CD4-positive, alpha-beta T cell (primary cell): ENCODE measurements around the gene FBN2. TPM values are rescaled to one million over a fixed set of nuclear protein-coding genes. Genes with fewer than 3 reads are reported as not detected.

Experiments used
- ATAC-seq: fragments of 200-7000 bp; cut with Tn5 transposase; one replicate; pipeline ENCODE4 v1.10.0; 2022; ENCODE audit warnings: mild to moderate bottlenecking; ENCODE audit not compliant: poor library complexity
- CTCF ChIA-PET: fragments of 350-600 bp; sonication (Branson Sonifier 250); formaldehyde crosslinking; loops from one replicate; lab custom pipeline; 2021; ENCODE audit warnings: antibody characterized with exemption, inconsistent platforms; lab: Charles Lee
- POLR2A ChIA-PET: fragments of 350-600 bp; sonication (Branson Sonifier 250); formaldehyde crosslinking; loops from one replicate; lab custom pipeline; 2021; ENCODE audit warnings: antibody characterized with exemption, inconsistent platforms; lab: Charles Lee
- DNase-seq, 14 experiments: peaks; one replicate each; pipeline ENCODE4 v3.0.0-alpha.2; 2013 to 2020; ENCODE audit warnings: mixed read lengths in 2 of 14
- H3K27ac ChIP-seq, 2 donors: one replicate each; pipeline versions ENCODE4 v1.5.1 to v1.7.0; 2013; ENCODE audit warnings: low read length in 2 of 2, low read depth in 1 of 2, mild to moderate bottlenecking in 1 of 2
- H3K27me3 ChIP-seq, 2 experiments: 1 replicate in 1 of 2; 2 replicates in 1 of 2; pipeline versions ENCODE4 v1.6.1 to v1.7.0; 2013; ENCODE audit warnings: low read length in 2 of 2, control low read depth in 1 of 2, mild to moderate bottlenecking in 1 of 2, moderate library complexity in 1 of 2; ENCODE audit not compliant: insufficient read depth in 2 of 2, control insufficient read depth in 1 of 2
- H3K36me3 ChIP-seq: one replicate; pipeline ENCODE4 v1.6.1; 2013; ENCODE audit warnings: low read length, control low read depth; ENCODE audit not compliant: insufficient read depth
- H3K4me1 ChIP-seq: one replicate; pipeline ENCODE4 v1.6.1; 2013; ENCODE audit warnings: low read length, control low read depth; ENCODE audit not compliant: insufficient read depth
- H3K4me3 ChIP-seq: one replicate; pipeline ENCODE4 v1.5.1; 2013; ENCODE audit warnings: mild to moderate bottlenecking, low read length, moderate library complexity
- H3K9me3 ChIP-seq, 2 experiments: 1 replicate in 1 of 2; 2 replicates in 1 of 2; pipeline versions ENCODE4 v1.6.1 to v1.7.0; 2013; ENCODE audit warnings: low read length in 2 of 2, mild to moderate bottlenecking in 2 of 2, control low read depth in 1 of 2, moderate library complexity in 1 of 2; ENCODE audit not compliant: control insufficient read depth in 1 of 2, insufficient read depth in 1 of 2
- H3K27ac Mint-ChIP-seq: one replicate; pipeline ENCODE4 v1.8.0; 2020; ENCODE audit warnings: mixed read lengths
- H3K27me3 Mint-ChIP-seq: one replicate; pipeline ENCODE4 v1.8.0; 2021; ENCODE audit warnings: mixed read lengths
- H3K36me3 Mint-ChIP-seq: one replicate; pipeline ENCODE4 v1.8.0; 2021; ENCODE audit warnings: low read depth, mixed read lengths
- H3K4me1 Mint-ChIP-seq: one replicate; pipeline ENCODE4 v1.8.0; 2021; ENCODE audit warnings: low read depth, mixed read lengths
- H3K4me3 Mint-ChIP-seq: one replicate; pipeline ENCODE4 v1.8.0; 2020; ENCODE audit warnings: mild to moderate bottlenecking, mixed read lengths
- H3K9me3 Mint-ChIP-seq: one replicate; pipeline ENCODE4 v1.8.0; 2020; ENCODE audit warnings: mixed read lengths
- CTCF ChIP-seq: fragments of 200-600 bp; IDR thresholded peaks from one replicate; pipeline ENCODE4 v1.8.0; 2022; ENCODE audit warnings: antibody characterized with exemption, mild to moderate bottlenecking
- intact Hi-C, 2 experiments: fragments of 100-400 bp; cut with DNase I in 1 of 2; cut with micrococcal nuclease in 1 of 2; formaldehyde crosslinking; loops; one replicate each; pipeline versions ENCODE4 v1.15.1 to v1.9.0; 2023 to 2025; cut with DNase I, micrococcal nuclease
- total RNA-seq, 174 experiments: library from RNA in 2 of 174; stranded (reverse) in 2 of 174; gene quantifications; one replicate each; pipeline ENCODE4 v1.2.3 and lab custom pipeline; 2021 to 2026

The FBN2 gene
- total RNA-seq, 2 experiments from 2014 or later = 0.06 TPM; not detected in 1

- intact Hi-C loops = no loop called here
- no peaks in the 10 kb centered on the region for H3K4me1 ChIP-seq
- no peak overlapping the region for H3K4me3 Mint-ChIP-seq
- ATAC-seq = no peak
- H3K36me3 Mint-ChIP-seq = no peaks in the 10 kb centered on the region
- no peaks in the 10 kb centered on the region for H3K27me3 ChIP-seq
- no peaks in the 10 kb centered on the region for H3K4me1 Mint-ChIP-seq
- no peak for DNase-seq
- H3K9me3 ChIP-seq = peaks cover 0 to 3% of the 10 kb centered on the region in 2 experiments
- no peaks in the 10 kb centered on the region for H3K27me3 Mint-ChIP-seq
- ChIA-PET POLR2A (no interaction called here), CTCF (no interaction called here)
- H3K36me3 ChIP-seq = no peaks in the 10 kb centered on the region
- no peak overlapping the region for H3K27ac Mint-ChIP-seq
- no peak overlapping the region for H3K27ac ChIP-seq
- no peak for TF ChIP-seq CTCF
- H3K4me3 ChIP-seq = no peak overlapping the region
- peaks cover 2% of the 10 kb centered on the region for H3K9me3 Mint-ChIP-seq
Measured at GRCh38 chr5:128572930-128573319, 34.9 kb upstream of the FBN2 start.

GRCh38 chr5:128572051-128572929, 34.2 kb upstream of the FBN2 start:
- Histone ChIP-seq H3K27ac (no peak overlapping the region), H3K4me3 (no peak overlapping the region), H3K36me3 (no peaks in the 10 kb centered on the region), H3K9me3 (peaks cover 0 to 3% of the 10 kb centered on the region in 2 experiments), H3K27me3 (no peaks in the 10 kb centered on the region), H3K4me1 (no peaks in the 10 kb centered on the region)
- intact Hi-C loops = no loop called here
- no peak for TF ChIP-seq CTCF
- DNase-seq (no peak), ATAC-seq (no peak)
- H3K27ac Mint-ChIP-seq = no peak overlapping the region
- no peaks in the 10 kb centered on the region for H3K36me3 Mint-ChIP-seq
- POLR2A ChIA-PET = no interaction called here
- H3K9me3 Mint-ChIP-seq = peaks cover under 1% of the 10 kb centered on the region
- H3K4me1 Mint-ChIP-seq = no peaks in the 10 kb centered on the region
- H3K27me3 Mint-ChIP-seq = no peaks in the 10 kb centered on the region
- no peak overlapping the region for H3K4me3 Mint-ChIP-seq
- CTCF ChIA-PET = no interaction called here

- Histone ChIP-seq H3K27ac (no peak overlapping the region), H3K36me3 (no peaks in the 10 kb centered on the region), H3K4me1 (no peaks in the 10 kb centered on the region), H3K9me3 (no peaks in the 10 kb centered on the region), H3K27me3 (no peaks in the 10 kb centered on the region), H3K4me3 (no peak overlapping the region)
- ATAC-seq (no peak), DNase-seq (no peak)
- ChIA-PET CTCF (no interaction called here), POLR2A (no interaction called here)
- intact Hi-C loops = no loop called here
- H3K27me3 Mint-ChIP-seq = no peaks in the 10 kb centered on the region
- no peaks in the 10 kb centered on the region for H3K36me3 Mint-ChIP-seq
- H3K27ac Mint-ChIP-seq = no peak overlapping the region
- peaks cover 3% of the 10 kb centered on the region for H3K9me3 Mint-ChIP-seq
- no peak for TF ChIP-seq CTCF
- H3K4me3 Mint-ChIP-seq = no peak overlapping the region
- H3K4me1 Mint-ChIP-seq = no peaks in the 10 kb centered on the region
Measured at GRCh38 chr5:128566178-128566577, 28.1 kb upstream of the FBN2 start.
